Liver (tissue), 3 donors: ENCODE measurements around the gene CACNA2D1.

Experiments
- ATF3 ChIP-seq: IDR thresholded peaks from 2 replicates; pipeline ENCODE4 v1.6.1; 2016; ENCODE audit warnings: antibody characterized with exemption
- CTCF ChIP-seq: fragments of 150-350 bp; IDR thresholded peaks from 2 replicates; pipeline ENCODE4 v1.5.1; 2017; ENCODE audit warnings: improper control_type of control experiment, low read depth, low read length; ENCODE audit not compliant: missing input control
- EGR1 ChIP-seq, 2 donors: IDR thresholded peaks; 2 replicates each; pipeline ENCODE4 v1.6.1; 2016 to 2018; ENCODE audit warnings: antibody characterized with exemption in 2 of 2, low read depth in 2 of 2
- FOXA1 ChIP-seq: IDR thresholded peaks from 2 replicates; pipeline ENCODE4 v1.6.1; 2016; ENCODE audit warnings: antibody characterized with exemption
- GABPA ChIP-seq, 2 donors: IDR thresholded peaks in 1 of 2; conservative IDR thresholded peaks in 1 of 2; 2 replicates each; pipeline ENCODE4 v1.6.1; 2016; ENCODE audit warnings: antibody characterized with exemption in 2 of 2, mild to moderate bottlenecking in 1 of 2, moderate library complexity in 1 of 2
- HNF4A ChIP-seq, 2 donors: conservative IDR thresholded peaks; 2 replicates each; pipeline ENCODE4 v1.6.1; 2016; ENCODE audit warnings: antibody characterized with exemption in 2 of 2, mild to moderate bottlenecking in 2 of 2
- HNF4G ChIP-seq: IDR thresholded peaks from 2 replicates; pipeline ENCODE4 v1.6.1; 2016; ENCODE audit warnings: antibody characterized with exemption
- JUND ChIP-seq, 2 donors: IDR thresholded peaks; 2 replicates each; pipeline ENCODE4 v1.6.1; 2016; ENCODE audit warnings: antibody characterized with exemption in 2 of 2
- RAD21 ChIP-seq, 2 donors: IDR thresholded peaks; 2 replicates each; pipeline ENCODE4 v1.6.1; 2016; ENCODE audit warnings: antibody characterized with exemption in 2 of 2, mild to moderate bottlenecking in 2 of 2
- TAF1 ChIP-seq: conservative IDR thresholded peaks from 2 replicates; pipeline ENCODE4 v1.6.1; 2016; ENCODE audit warnings: antibody characterized with exemption, mild to moderate bottlenecking
- YY1 ChIP-seq: IDR thresholded peaks from 2 replicates; pipeline ENCODE4 v1.6.1; 2016; ENCODE audit warnings: antibody characterized with exemption, mild to moderate bottlenecking
- ZBTB33 ChIP-seq: IDR thresholded peaks from 2 replicates; pipeline ENCODE4 v1.6.1; 2016; ENCODE audit warnings: antibody characterized with exemption
- TF ChIP-seq, protein P1 (sequence below): IDR thresholded peaks from 2 replicates; pipeline ENCODE4 v1.6.1; 2016; ENCODE audit warnings: antibody characterized with exemption
- donor health status: healthy.
- donor health status: healthy.

DNA sequence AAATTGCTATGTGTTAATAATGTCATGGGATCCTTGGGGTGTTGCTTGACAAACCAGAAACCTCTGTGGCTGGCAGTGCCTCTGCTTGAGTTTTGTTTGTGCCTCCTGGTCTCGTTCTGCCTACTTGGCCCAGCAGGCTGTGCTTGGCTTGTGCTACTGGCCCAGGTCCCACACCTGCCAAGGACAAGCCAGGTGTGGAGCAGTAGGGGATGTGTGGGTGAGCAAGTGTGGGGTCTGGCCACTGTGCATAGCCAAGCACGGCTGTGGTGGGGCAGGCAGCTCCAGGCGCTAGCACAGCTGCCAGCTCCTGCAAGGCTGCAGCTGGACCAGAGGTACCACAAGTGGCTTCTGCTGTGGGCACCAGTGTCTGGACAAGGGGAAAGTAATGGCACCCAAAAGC, 524.1 kb downstream of the CACNA2D1 start:
- TF ChIP-seq FOXA1: no peak
- TF ChIP-seq CTCF: no peak
- no peak for TF ChIP-seq ATF3
- TF ChIP-seq TAF1: no peak
- TF ChIP-seq RAD21 (IDR thresholded peaks at IDR 0.05): no peak
- TF ChIP-seq YY1: no peak
- no peak for TF ChIP-seq JUND (IDR thresholded peaks at IDR 0.05)
- TF ChIP-seq HNF4G: no peak
- TF ChIP-seq, protein P1, sequence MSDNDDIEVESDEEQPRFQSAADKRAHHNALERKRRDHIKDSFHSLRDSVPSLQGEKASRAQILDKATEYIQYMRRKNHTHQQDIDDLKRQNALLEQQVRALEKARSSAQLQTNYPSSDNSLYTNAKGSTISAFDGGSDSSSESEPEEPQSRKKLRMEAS: no peak
- TF ChIP-seq EGR1 (IDR thresholded peaks at IDR 0.05; ENCODE audit: low read depth in 2 of 2): no peak
- TF ChIP-seq GABPA (IDR thresholded peaks at IDR 0.05 in 1 of 2, conservative IDR thresholded peaks at IDR 0.05 in 1 of 2): no peak
- TF ChIP-seq ZBTB33: no peak
- TF ChIP-seq HNF4A (conservative IDR thresholded peaks at IDR 0.05): no peak
